IMR-90 (cell line): Measurements from ENCODE around the gene STARD6. TPM values are rescaled to one million over a fixed set of nuclear protein-coding genes. Genes with fewer than 3 reads are reported as not detected.

Experiments used
- ATAC-seq: fragments of 200-7000 bp; cut with Tn5 transposase; 2 replicates; pipeline ENCODE4 v1.9.1; 2020; ENCODE audit warnings: low read depth, mild to moderate bottlenecking, moderate library complexity
- BruUV-seq: library from RNA; stranded (reverse); fragments of 400-500 nt; replicated peaks from 2 replicates; lab custom pipeline; 2021; lab: Mats Ljungman, UMichigan
- CTCF ChIA-PET: fragments of 300-600 bp; formaldehyde crosslinking; extraction: SDS; loops from one replicate; lab custom pipeline; 2021; ENCODE audit warnings: antibody characterized with exemption; lab: Yijun Ruan, JAX
- POLR2A ChIA-PET: fragments of 300-600 bp; sonication (Branson Sonifier 250); formaldehyde crosslinking; loops from one replicate; lab custom pipeline; 2022; ENCODE audit warnings: antibody characterized with exemption; ENCODE audit not compliant: unreplicated experiment; lab: Charles Lee
- DNase-seq: peaks from one replicate; pipeline ENCODE4 v3.0.0; 2013
- H2AFZ ChIP-seq: replicated peaks from 2 replicates; pipeline ENCODE3; 2013; ENCODE audit warnings: low read length, mild to moderate bottlenecking; ENCODE audit not compliant: poor library complexity
- H2AK5ac ChIP-seq: 2 replicates; pipeline ENCODE4 v1.6.1; 2013; ENCODE audit warnings: low read depth, low read length, inconsistent platforms
- H2AK9ac ChIP-seq: replicated peaks from 2 replicates; pipeline ENCODE3; 2013; ENCODE audit warnings: mild to moderate bottlenecking, low read depth, low read length, moderate library complexity; ENCODE audit not compliant: poor library complexity
- H2BK120ac ChIP-seq: 2 replicates; pipeline ENCODE4 v1.6.1; 2013; ENCODE audit warnings: low read depth, low read length, inconsistent platforms
- H2BK15ac ChIP-seq: 3 replicates; pipeline ENCODE4 v1.6.1; 2013; ENCODE audit warnings: low read depth, low read length, inconsistent platforms
- H2BK20ac ChIP-seq: 2 replicates; pipeline ENCODE4 v1.6.1; 2013; ENCODE audit warnings: low read depth, mild to moderate bottlenecking, inconsistent platforms, low read length, moderate library complexity
- H2BK5ac ChIP-seq: 2 replicates; pipeline ENCODE4 v1.6.1; 2013; ENCODE audit warnings: mild to moderate bottlenecking, low read depth, low read length, inconsistent platforms; ENCODE audit not compliant: poor library complexity, severe bottlenecking
- H3K14ac ChIP-seq: replicated peaks from 2 replicates; pipeline ENCODE4 v1.6.1; 2013; ENCODE audit warnings: low read depth, low read length, inconsistent platforms
- H3K18ac ChIP-seq: 2 replicates; pipeline ENCODE4 v1.6.1; 2013; ENCODE audit warnings: low read depth, low read length, control low read depth
- H3K23ac ChIP-seq: 2 replicates; pipeline ENCODE4 v1.6.1; 2013; ENCODE audit warnings: low read depth, low read length, inconsistent platforms
- H3K27ac ChIP-seq: 2 replicates; pipeline ENCODE4 v1.5.1; 2013; ENCODE audit warnings: mild to moderate bottlenecking, control low read depth, low read length; ENCODE audit not compliant: insufficient read depth
- H3K27me3 ChIP-seq: 2 replicates; pipeline ENCODE4 v1.6.1; 2013; ENCODE audit warnings: low read length; ENCODE audit not compliant: control insufficient read depth, insufficient read depth
- H3K36me3 ChIP-seq: 2 replicates; pipeline ENCODE4 v1.6.1; 2013; ENCODE audit warnings: low read length, mixed read lengths; ENCODE audit not compliant: control insufficient read depth, insufficient read depth
- H3K4ac ChIP-seq: 2 replicates; pipeline ENCODE4 v1.6.1; 2013; ENCODE audit warnings: low read depth, low read length, inconsistent platforms
- H3K4me1 ChIP-seq: 2 replicates; pipeline ENCODE4 v1.6.1; 2013; ENCODE audit warnings: low read length, mixed read lengths; ENCODE audit not compliant: control insufficient read depth, insufficient read depth
- H3K4me2 ChIP-seq: 2 replicates; pipeline ENCODE4 v1.6.1; 2013; ENCODE audit warnings: low read depth, mild to moderate bottlenecking, control low read depth, low read length, moderate library complexity
- H3K4me3 ChIP-seq: 2 replicates; pipeline ENCODE4 v1.5.1; 2013; ENCODE audit warnings: low read depth, mild to moderate bottlenecking, control low read depth, low read length, moderate library complexity; ENCODE audit not compliant: insufficient read depth
- H3K56ac ChIP-seq: 2 replicates; pipeline ENCODE4 v1.6.1; 2013; ENCODE audit warnings: low read length, inconsistent platforms; ENCODE audit not compliant: insufficient read depth; ENCODE audit errors: extremely low read depth
- H3K79me1 ChIP-seq, 2 experiments: 2 replicates each; pipeline ENCODE4 v1.6.1; 2013; ENCODE audit warnings: low read length in 2 of 2, inconsistent platforms in 1 of 2, low read depth in 1 of 2
- H3K9ac ChIP-seq: 2 replicates; pipeline ENCODE4 v1.6.1; 2013; ENCODE audit warnings: low read depth, low read length, control low read depth
- H3K9me1 ChIP-seq: 2 replicates; pipeline ENCODE4 v1.6.1; 2013; ENCODE audit warnings: low read length, inconsistent platforms; ENCODE audit not compliant: insufficient read depth
- H3K9me3 ChIP-seq: 2 replicates; pipeline ENCODE4 v1.6.1; 2013; ENCODE audit warnings: low read length; ENCODE audit not compliant: control insufficient read depth, insufficient read depth
- H4K20me1 ChIP-seq: 2 replicates; pipeline ENCODE4 v1.6.1; 2013; ENCODE audit warnings: low read length, inconsistent platforms; ENCODE audit not compliant: insufficient read depth
- H4K5ac ChIP-seq: 2 replicates; pipeline ENCODE4 v1.6.1; 2013; ENCODE audit warnings: mild to moderate bottlenecking, low read depth, low read length, control low read depth
- H4K8ac ChIP-seq, 2 experiments: 2 replicates each; pipeline ENCODE4 v1.6.1; 2013; ENCODE audit warnings: low read depth in 2 of 2, low read length in 2 of 2, control low read depth in 1 of 2, inconsistent platforms in 1 of 2
- H4K91ac ChIP-seq: 2 replicates; pipeline ENCODE4 v1.6.1; 2013; ENCODE audit warnings: low read depth, low read length, inconsistent platforms; ENCODE audit not compliant: insufficient read depth
- CHD1 ChIP-seq: IDR thresholded peaks from 2 replicates; pipeline ENCODE4 v1.6.1; 2012; ENCODE audit warnings: low read depth, low read length, improper control_type of control experiment
- FOS ChIP-seq: fragments of 150-350 bp; IDR thresholded peaks from 2 replicates; pipeline ENCODE4 v1.6.1; 2016; ENCODE audit warnings: low read depth, low read length
- RFX5 ChIP-seq: IDR thresholded peaks from 2 replicates; pipeline ENCODE4 v1.8.0; 2012; ENCODE audit warnings: low read depth, mild to moderate bottlenecking, low read length, moderate library complexity
- WGBS, 2 experiments: methylation state at CpG; one replicate each; pipeline versions ENCODE4 v1.1.5 to v1.1.7; 2013; ENCODE audit warnings: missing lambda C conversion rate in 2 of 2; ENCODE audit not compliant: insufficient read length in 1 of 2; ENCODE audit errors: extremely low coverage in 2 of 2; 5-methylcytosine and 5-hydroxymethylcytosine counted together
- dilution Hi-C: fragments of 300-500 bp; cut with HindIII; formaldehyde crosslinking; loops from one replicate; pipeline ENCODE4 v1.14.3; 2018; ENCODE audit warnings: low sequenced_read_pairs; ENCODE audit not compliant: unreplicated experiment
- in situ Hi-C: fragments of 300-500 bp; cut with MboI; formaldehyde crosslinking; loops from 3 replicates; pipeline ENCODE4 v1.14.3; 2019; ENCODE audit warnings: low sequenced_read_pairs, inconsistent platforms, mixed read lengths
- intact Hi-C: fragments of 100-400 bp; cut with micrococcal nuclease; formaldehyde crosslinking; loops from 2 replicates; pipeline ENCODE4 v1.10.0; 2022
- polyA plus RNA-seq, 3 experiments: library from polyadenylated mRNA; depleted of rRNA; stranded (reverse); fragments of >200 nt; gene quantifications; 2 replicates each; pipeline ENCODE4 v1.2.3, GENCODE V29; 2012; ENCODE audit warnings: low replicate concordance in 1 of 3
- total RNA-seq: library from RNA; depleted of rRNA; stranded (reverse); fragments of >200 nt; gene quantifications from 2 replicates; pipeline ENCODE4 v1.2.3, GENCODE V29; 2012

Gene STARD6
- total and polyA plus RNA-seq, 2 of the 4 experiments (the other 2 are of a cell fraction): not detected

- TF ChIP-seq RFX5: no peak
- no peak for TF ChIP-seq FOS
These were observed 6.5 kb downstream of the STARD6 start (continued) for GRCh38 chr18:54351186-54351585.

- Histone ChIP-seq H4K20me1 (no peaks in the 10 kb centered on the region), H3K4me2 (no peak overlapping the region), H2AK9ac (no peak overlapping the region), H2BK120ac (no peak overlapping the region), H3K4me1 (no peaks in the 10 kb centered on the region), H3K56ac (no peak overlapping the region), H2BK20ac (no peak overlapping the region), H3K18ac (no peak overlapping the region), H4K91ac (no peak overlapping the region), H3K4me3 (no peak overlapping the region), H2AFZ (no peak overlapping the region), H3K9me1 (no peaks in the 10 kb centered on the region), H4K5ac (no peak overlapping the region), H3K36me3 (no peaks in the 10 kb centered on the region), H3K27ac (no peak overlapping the region), H3K4ac (no peak overlapping the region), H2AK5ac (no peak overlapping the region), H3K23ac (no peak overlapping the region), H3K14ac (no peak overlapping the region), H3K9me3 (no peaks in the 10 kb centered on the region), H3K27me3 (no peaks in the 10 kb centered on the region), H2BK15ac (no peak overlapping the region), H3K79me1 (no peaks in the 10 kb centered on the region), H3K9ac (no peak overlapping the region), H2BK5ac (no peak overlapping the region), H4K8ac (no peak overlapping the region)
- CTCF ChIA-PET: no interaction called here
- intact Hi-C loops: no loop called here
- no peak for ATAC-seq
- WGBS, 2 experiments: no CpG with 5 or more reads among the region's 4 CpGs
- TF ChIP-seq CHD1: no peak
- in situ Hi-C loops: no loop called here
- DNase-seq: no peak
- POLR2A ChIA-PET: no interaction called here
- dilution Hi-C loops: no loop called here
- no TSS peak for BruUV-seq
These were observed 19.4 kb downstream of the STARD6 start for GRCh38 chr18:54338230-54338629.
